ENCODE measurements around the gene SMARCA1. TPM values are rescaled to one million over a fixed set of nuclear protein-coding genes. Genes with fewer than 3 reads are reported as not detected.

The SMARCA1 gene
- total RNA-seq, 1 experiment from 2014 or later: 35.6 TPM

DNA sequence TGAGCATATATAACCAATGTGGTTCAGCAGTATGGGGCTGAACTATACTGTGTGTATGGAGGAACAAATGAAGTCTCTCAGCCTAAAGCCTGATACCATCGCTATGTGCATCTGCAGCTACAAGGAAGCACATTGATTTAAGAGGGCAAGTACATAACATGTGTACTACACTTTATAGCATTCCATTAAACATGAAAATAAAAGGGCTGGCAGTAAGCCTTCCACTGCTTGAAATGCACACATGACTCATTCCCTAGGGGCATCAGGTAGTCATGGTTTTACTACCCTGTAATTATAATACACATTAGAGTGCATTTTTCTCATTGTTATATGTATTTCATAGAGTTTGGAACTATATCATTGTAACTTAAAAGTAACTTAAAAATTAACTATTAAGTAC, 51.2 kb downstream of the SMARCA1 start:
- no TSS peak for BruUV-seq (replicated peaks)

DNA sequence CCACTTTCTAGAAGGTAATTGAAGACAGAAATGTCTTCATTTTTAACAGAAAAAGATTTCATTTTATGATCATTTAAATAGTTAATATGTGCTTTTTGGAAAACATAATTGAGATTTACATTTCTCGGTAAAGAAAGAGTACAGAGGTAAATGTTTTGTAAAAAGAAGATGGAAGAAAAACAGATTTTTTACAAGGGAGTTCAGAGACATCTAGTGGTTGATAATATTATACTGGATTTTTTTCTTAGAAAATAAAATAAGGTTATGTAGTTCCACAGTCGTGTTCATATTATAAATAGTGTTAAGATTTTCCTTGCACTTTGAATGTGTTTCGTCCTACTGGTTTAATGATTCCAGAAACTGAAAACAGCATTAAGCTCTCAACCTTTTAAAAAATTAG, 60.6 kb downstream of the SMARCA1 start:
- no peak overlapping the region for H3K27ac ChIP-seq (ENCODE audit: low read length)
- H4K20me1 ChIP-seq (ENCODE audit: low read length): no peaks in the 10 kb centered on the region
- ChIA-PET POLR2A (ENCODE audit: unreplicated experiment) (no interaction called here), CTCF (no interaction called here)
- H3K9me3 ChIP-seq (ENCODE audit: low read length): no peaks in the 10 kb centered on the region
- H3K79me2 ChIP-seq (ENCODE audit: low read length): no peaks in the 10 kb centered on the region
- H3K27me3 ChIP-seq (ENCODE audit: low read length): no peaks in the 10 kb centered on the region
- H3K9me2 ChIP-seq (replicated peaks; ENCODE audit: low read length): no peaks in the 10 kb centered on the region
- TF ChIP-seq, protein P1, sequence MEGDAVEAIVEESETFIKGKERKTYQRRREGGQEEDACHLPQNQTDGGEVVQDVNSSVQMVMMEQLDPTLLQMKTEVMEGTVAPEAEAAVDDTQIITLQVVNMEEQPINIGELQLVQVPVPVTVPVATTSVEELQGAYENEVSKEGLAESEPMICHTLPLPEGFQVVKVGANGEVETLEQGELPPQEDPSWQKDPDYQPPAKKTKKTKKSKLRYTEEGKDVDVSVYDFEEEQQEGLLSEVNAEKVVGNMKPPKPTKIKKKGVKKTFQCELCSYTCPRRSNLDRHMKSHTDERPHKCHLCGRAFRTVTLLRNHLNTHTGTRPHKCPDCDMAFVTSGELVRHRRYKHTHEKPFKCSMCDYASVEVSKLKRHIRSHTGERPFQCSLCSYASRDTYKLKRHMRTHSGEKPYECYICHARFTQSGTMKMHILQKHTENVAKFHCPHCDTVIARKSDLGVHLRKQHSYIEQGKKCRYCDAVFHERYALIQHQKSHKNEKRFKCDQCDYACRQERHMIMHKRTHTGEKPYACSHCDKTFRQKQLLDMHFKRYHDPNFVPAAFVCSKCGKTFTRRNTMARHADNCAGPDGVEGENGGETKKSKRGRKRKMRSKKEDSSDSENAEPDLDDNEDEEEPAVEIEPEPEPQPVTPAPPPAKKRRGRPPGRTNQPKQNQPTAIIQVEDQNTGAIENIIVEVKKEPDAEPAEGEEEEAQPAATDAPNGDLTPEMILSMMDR (conservative IDR thresholded peaks at IDR 0.05; ENCODE audit: low read depth, low read length): peak; percentile 46
- no peak for TF ChIP-seq EZH2phosphoT487 (IDR thresholded peaks at IDR 0.05; ENCODE audit: borderline replicate concordance, low read length)
- H3K9ac ChIP-seq (ENCODE audit: low read length): no peak overlapping the region
- H3K4me1 ChIP-seq (ENCODE audit: insufficient read depth, low read length): no peaks in the 10 kb centered on the region
- H3F3A ChIP-seq (ENCODE audit: low read length, unreplicated experiment): no peaks in the 10 kb centered on the region
- no peak for ATAC-seq
- H3K4me3 ChIP-seq (ENCODE audit: low read length): no peak overlapping the region
- H2AFZ ChIP-seq (ENCODE audit: low read length): no peak overlapping the region
- no peak overlapping the region for H3K4me2 ChIP-seq (ENCODE audit: low read length)
- intact Hi-C loops (cut with micrococcal nuclease): loop anchor here (5.0 kb wide), 1 partner anchor 145 kb away; no protein-coding TSS in a partner anchor
- BruUV-seq (replicated peaks): no TSS peak
- peak; percentile 7 for DNase-seq
- H3K36me3 ChIP-seq (ENCODE audit: low read depth, low read length): peaks cover 6% of the 10 kb centered on the region; the same call in 1 of the 2 replicates

More for the DNA sequence above, 51.2 kb downstream of the SMARCA1 start:
- Histone ChIP-seq H3K9me3 (ENCODE audit: low read length) (no peaks in the 10 kb centered on the region), H3K9me2 (replicated peaks; ENCODE audit: low read length) (no peaks in the 10 kb centered on the region), H3K4me3 (ENCODE audit: low read length) (no peak overlapping the region), H3K9ac (ENCODE audit: low read length) (no peak overlapping the region), H3K4me2 (ENCODE audit: low read length) (peak overlapping the region; percentile 22), H4K20me1 (ENCODE audit: low read length) (no peaks in the 10 kb centered on the region), H3K36me3 (ENCODE audit: low read depth, low read length) (peaks cover 7% of the 10 kb centered on the region), H3F3A (ENCODE audit: low read length, unreplicated experiment) (no peaks in the 10 kb centered on the region), H3K79me2 (ENCODE audit: low read length) (no peaks in the 10 kb centered on the region), H3K27me3 (ENCODE audit: low read length) (no peaks in the 10 kb centered on the region), H2AFZ (ENCODE audit: low read length) (no peak overlapping the region), H3K4me1 (ENCODE audit: insufficient read depth, low read length) (peaks cover 17% of the 10 kb centered on the region), H3K27ac (ENCODE audit: low read length) (0 out of 2 replicates have a peak overlapping the region, but pooled peaks have one; percentile 13)
- ATAC-seq (peak; percentile 95), DNase-seq (peak; percentile 87)
- POLR2A ChIA-PET (ENCODE audit: unreplicated experiment): interaction anchor here (0.6 kb wide), 1 partner anchor 68 kb away, joined by 3 read pairs; the partner anchor contains the start of gene OCRL
- CTCF ChIA-PET: interaction anchor here (0.6 kb wide), 1 partner anchor 50 kb away, joined by 6 read pairs; no protein-coding TSS in a partner anchor
- intact Hi-C loops (cut with micrococcal nuclease): no loop called here
- TF ChIP-seq, protein P1 (conservative IDR thresholded peaks at IDR 0.05; ENCODE audit: low read depth, low read length): no peak
- TF ChIP-seq EZH2phosphoT487 (IDR thresholded peaks at IDR 0.05; ENCODE audit: borderline replicate concordance, low read length): no peak
- TF ChIP-seq EZH2 (IDR thresholded peaks at IDR 0.05; ENCODE audit: low read length, unreplicated experiment): no peak

DNA sequence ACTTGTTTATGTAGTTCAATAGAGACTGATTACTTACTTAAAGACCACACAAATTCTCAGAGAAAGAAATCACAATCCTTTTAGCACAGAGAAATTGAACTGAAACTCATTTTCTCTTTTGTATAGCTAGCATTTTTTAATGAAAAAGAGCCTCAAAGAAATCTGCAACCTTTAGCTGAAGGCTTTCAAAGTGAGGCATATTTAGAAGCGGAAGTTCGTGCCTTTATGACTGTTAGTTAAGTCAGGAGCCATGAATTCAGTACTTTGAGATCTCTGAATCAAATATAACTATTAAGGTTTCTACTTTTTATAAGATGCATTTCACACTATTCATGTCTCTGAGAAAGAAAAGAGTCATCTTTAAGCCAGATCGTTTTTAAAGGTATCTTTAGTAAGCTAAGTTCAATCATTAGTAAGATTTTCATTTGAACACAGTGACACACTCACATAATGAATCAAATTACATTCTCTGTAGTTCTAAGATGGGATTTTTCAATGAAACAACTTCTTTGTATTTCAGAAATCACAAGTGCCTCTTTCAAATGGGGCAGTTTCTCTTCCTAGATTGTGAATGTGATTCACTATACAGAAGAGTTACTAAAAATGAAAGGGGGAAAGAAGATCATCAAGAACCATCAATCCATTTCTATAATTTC, 61.4 kb downstream of the SMARCA1 start:
- Histone ChIP-seq H4K20me1 (ENCODE audit: low read length) (no peaks in the 10 kb centered on the region), H3K9ac (ENCODE audit: low read length) (no peak overlapping the region), H3F3A (ENCODE audit: low read length, unreplicated experiment) (no peaks in the 10 kb centered on the region), H3K79me2 (ENCODE audit: low read length) (no peaks in the 10 kb centered on the region), H3K4me2 (ENCODE audit: low read length) (no peak overlapping the region), H3K27me3 (ENCODE audit: low read length) (no peaks in the 10 kb centered on the region), H2AFZ (ENCODE audit: low read length) (no peak overlapping the region), H3K9me3 (ENCODE audit: low read length) (no peaks in the 10 kb centered on the region), H3K4me1 (ENCODE audit: insufficient read depth, low read length) (no peaks in the 10 kb centered on the region), H3K27ac (ENCODE audit: low read length) (no peak overlapping the region), H3K9me2 (replicated peaks; ENCODE audit: low read length) (no peaks in the 10 kb centered on the region), H3K4me3 (ENCODE audit: low read length) (no peak overlapping the region), H3K36me3 (ENCODE audit: low read depth, low read length) (peaks cover 6% of the 10 kb centered on the region; the same call in 1 of the 2 replicates)
- CTCF ChIA-PET: no interaction called here
- BruUV-seq (replicated peaks): no TSS peak
- intact Hi-C loops (cut with micrococcal nuclease): loop anchor here (5.0 kb wide), 1 partner anchor 145 kb away; no protein-coding TSS in a partner anchor
- DNase-seq (no peak), ATAC-seq (no peak)
- POLR2A ChIA-PET (ENCODE audit: unreplicated experiment): no interaction called here
- TF ChIP-seq EZH2phosphoT487 (IDR thresholded peaks at IDR 0.05; ENCODE audit: borderline replicate concordance, low read length): no peak
- no peak for TF ChIP-seq EZH2 (IDR thresholded peaks at IDR 0.05; ENCODE audit: low read length, unreplicated experiment)
- TF ChIP-seq, protein P1 (conservative IDR thresholded peaks at IDR 0.05; ENCODE audit: low read depth, low read length): no peak
